ENCODE measurements around the gene AHNAK.

Gene AHNAK

GRCh38 chr11:62491571-62492329 lies 54.9 kb downstream of the AHNAK start:
- TF ChIP-seq CTCF (IDR thresholded peaks at IDR 0.05; ENCODE audit: extremely low read depth, missing control alignments), result no peak
- no peak for DNase-seq (ENCODE audit: low spot score)

GRCh38 chr11:62489204-62489603 lies 57.4 kb downstream of the AHNAK start:
- DNase-seq (ENCODE audit: low spot score), result no peak
- no peak for TF ChIP-seq CTCF (IDR thresholded peaks at IDR 0.05; ENCODE audit: extremely low read depth, missing control alignments)

- no peak for TF ChIP-seq CTCF (IDR thresholded peaks at IDR 0.05; ENCODE audit: extremely low read depth, missing control alignments)
- no peak for DNase-seq (ENCODE audit: low spot score)
These were observed 58.7 kb downstream of the AHNAK start for GRCh38 chr11:62487738-62488551.

GRCh38 chr11:62487136-62487535 lies 59.5 kb downstream of the AHNAK start:
- no peak for TF ChIP-seq CTCF (IDR thresholded peaks at IDR 0.05; ENCODE audit: extremely low read depth, missing control alignments)
- no peak for DNase-seq (ENCODE audit: low spot score)

- DNase-seq (ENCODE audit: low spot score), result no peak
- TF ChIP-seq CTCF (IDR thresholded peaks at IDR 0.05; ENCODE audit: extremely low read depth, missing control alignments), result no peak
These were observed 62.3 kb downstream of the AHNAK start for GRCh38 chr11:62484352-62484751.

GRCh38 chr11:62482753-62483152 lies 63.9 kb downstream of the AHNAK start:
- no peak for TF ChIP-seq CTCF (IDR thresholded peaks at IDR 0.05; ENCODE audit: extremely low read depth, missing control alignments)
- DNase-seq (ENCODE audit: low spot score), result no peak

GRCh38 chr11:62479631-62480201 lies 66.9 kb downstream of the AHNAK start:
- no peak for DNase-seq (ENCODE audit: low spot score)
- TF ChIP-seq CTCF (IDR thresholded peaks at IDR 0.05; ENCODE audit: extremely low read depth, missing control alignments), result no peak

Measured in GM20000 (cell line).